PC-9 (cell line): ENCODE data around the gene PDPK1. TPM values are rescaled to one million over a fixed set of nuclear protein-coding genes. Genes with fewer than 3 reads are reported as not detected.
"Not testable (repeated sequence)": the region's sequence is repeated elsewhere in the genome, so short reads cannot be mapped to it uniquely, and the experiment has no call there.

Experiments used
- BruUV-seq: library from RNA; stranded (reverse); fragments of 400-500 nt; replicated peaks from 2 replicates; lab custom pipeline; 2021; lab: Mats Ljungman, UMichigan
- CTCF ChIA-PET: fragments of 300-600 bp; sonication (Branson Sonifier 250); formaldehyde crosslinking; loops from one replicate; lab custom pipeline; 2022; ENCODE audit warnings: antibody characterized with exemption; lab: Charles Lee
- POLR2A ChIA-PET: fragments of 300-600 bp; sonication (Branson Sonifier 250); formaldehyde crosslinking; loops from one replicate; lab custom pipeline; 2022; ENCODE audit warnings: antibody characterized with exemption; ENCODE audit not compliant: unreplicated experiment; lab: Charles Lee
- DNase-seq, 2 experiments: peaks; one replicate each; pipeline versions ENCODE4 v3.0.0 to v3.0.0-alpha.2; 2015 to 2022; ENCODE audit warnings: mixed read lengths in 1 of 2
- H2AFZ ChIP-seq: fragments of 200-600 bp; sonication (generic); 2 replicates; pipeline ENCODE4 v1.8.1; 2017; ENCODE audit warnings: antibody characterized with exemption
- H3F3A ChIP-seq: fragments of 200-600 bp; sonication (generic); 2 replicates; pipeline ENCODE4 v1.8.1; 2017; ENCODE audit warnings: antibody characterized with exemption, mild to moderate bottlenecking, low read depth; ENCODE audit not compliant: insufficient read depth
- H3K27ac ChIP-seq: fragments of 200-600 bp; sonication (generic); 2 replicates; pipeline ENCODE4 v1.6.1; 2016; ENCODE audit warnings: mixed run types
- H3K27me3 ChIP-seq: fragments of 200-600 bp; sonication (generic); 2 replicates; pipeline ENCODE4 v1.6.1; 2016; ENCODE audit warnings: low read depth, mixed run types; ENCODE audit not compliant: insufficient read depth
- H3K36me3 ChIP-seq: fragments of 200-600 bp; sonication (generic); 2 replicates; pipeline ENCODE4 v1.6.1; 2016; ENCODE audit warnings: low read depth, mixed run types
- H3K4me1 ChIP-seq: fragments of 200-600 bp; sonication (generic); replicated peaks from 2 replicates; pipeline ENCODE4 v1.6.1; 2016; ENCODE audit warnings: mixed run types; ENCODE audit not compliant: insufficient read depth
- H3K4me2 ChIP-seq: fragments of 200-600 bp; sonication (generic); 2 replicates; pipeline ENCODE4 v1.6.1; 2017; ENCODE audit warnings: mixed run types
- H3K4me3 ChIP-seq: fragments of 200-600 bp; sonication (generic); 2 replicates; pipeline ENCODE4 v1.6.1; 2016; ENCODE audit warnings: mixed run types
- H3K79me2 ChIP-seq: fragments of 200-600 bp; sonication (generic); 2 replicates; pipeline ENCODE4 v1.6.1; 2017; ENCODE audit warnings: low read depth, mixed run types
- H3K9me2 ChIP-seq: fragments of 200-600 bp; sonication (generic); 2 replicates; pipeline ENCODE4 v1.8.1; 2017; ENCODE audit warnings: mild to moderate bottlenecking; ENCODE audit not compliant: insufficient read depth
- H3K9me3 ChIP-seq: fragments of 200-600 bp; sonication (generic); 2 replicates; pipeline ENCODE4 v1.8.1; 2016; ENCODE audit warnings: low read depth; ENCODE audit not compliant: insufficient read depth
- H4K20me1 ChIP-seq: fragments of 200-600 bp; sonication (generic); 2 replicates; pipeline ENCODE4 v1.8.1; 2017; ENCODE audit not compliant: insufficient read depth
- CTCF ChIP-seq: fragments of 200-600 bp; sonication (generic); conservative IDR thresholded peaks from 2 replicates; pipeline ENCODE4 v1.6.1; 2017; ENCODE audit warnings: mixed run types, antibody characterized with exemption, mild to moderate bottlenecking, moderate library complexity
- EZH2 ChIP-seq: fragments of 200-600 bp; sonication (generic); IDR thresholded peaks from 2 replicates; pipeline ENCODE4 v1.8.0; 2017; ENCODE audit warnings: antibody characterized with exemption, low read depth
- intact Hi-C: fragments of 100-400 bp; cut with micrococcal nuclease; formaldehyde crosslinking; loops from one replicate; pipeline ENCODE4 v1.10.0; 2022; ENCODE audit not compliant: unreplicated experiment
- total RNA-seq: library from RNA; stranded (reverse); gene quantifications from 2 replicates; pipeline ENCODE4 v1.2.3, GENCODE V29; 2021

The PDPK1 gene
- total RNA-seq, 1 experiment from 2014 or later, result 46.8 TPM

GRCh38 chr16:2609827-2610470 is 72.1 kb downstream of the PDPK1 start:
- Histone ChIP-seq H3K9me2 (no peaks in the 10 kb centered on the region), H3K27me3 (no peaks in the 10 kb centered on the region), H3K27ac (no peak overlapping the region), H4K20me1 (peaks cover 14% of the 10 kb centered on the region), H3K9me3 (no peaks in the 10 kb centered on the region), H3F3A (no peaks in the 10 kb centered on the region), H3K4me3 (no peak overlapping the region), H3K4me2 (no peak overlapping the region), H3K4me1 (peaks cover 7% of the 10 kb centered on the region; the same call in 1 of the 2 replicates), H2AFZ (no peak overlapping the region), H3K79me2 (peaks cover 27% of the 10 kb centered on the region), H3K36me3 (no peaks in the 10 kb centered on the region)
- no TSS peak for BruUV-seq
- no peak for DNase-seq
- intact Hi-C loops, result loop anchor here (10.0 kb wide), 1 partner anchor 565 kb away; the partner anchor contains the start of genes NTHL1 and TSC2
- TF ChIP-seq EZH2, result no peak
- no peak for TF ChIP-seq CTCF
- POLR2A ChIA-PET, result no interaction called here
- CTCF ChIA-PET, result no interaction called here

- no peaks in the 10 kb centered on the region for H3F3A ChIP-seq
- H3K36me3 ChIP-seq, result no peaks in the 10 kb centered on the region
- H3K9me2 ChIP-seq, result no peaks in the 10 kb centered on the region
- H3K27ac ChIP-seq, result no peak overlapping the region
- POLR2A ChIA-PET, result no interaction called here
- peaks cover 14% of the 10 kb centered on the region for H4K20me1 ChIP-seq
- DNase-seq, result no peak
- CTCF ChIA-PET, result no interaction called here
- BruUV-seq, result no TSS peak
- no peaks in the 10 kb centered on the region for H3K27me3 ChIP-seq
- H3K4me3 ChIP-seq, result no peak overlapping the region
- no peak for TF ChIP-seq CTCF
- no peak for TF ChIP-seq EZH2
- no peaks in the 10 kb centered on the region for H3K9me3 ChIP-seq
- intact Hi-C loops, result no loop called here
- H2AFZ ChIP-seq, result no peak overlapping the region
- peaks cover 17% of the 10 kb centered on the region for H3K79me2 ChIP-seq
- H3K4me1 ChIP-seq, result no peaks in the 10 kb centered on the region
- no peak overlapping the region for H3K4me2 ChIP-seq
Observed at GRCh38 chr16:2610781-2611498, 73.1 kb downstream of the PDPK1 start.

- BruUV-seq, result no TSS peak
- ChIA-PET POLR2A (no interaction called here), CTCF (no interaction called here)
- H3K4me2 ChIP-seq, result no peak overlapping the region
- H3K4me1 ChIP-seq, result no peaks in the 10 kb centered on the region
- DNase-seq, result no peak
- no peak overlapping the region for H3K4me3 ChIP-seq
- H3K79me2 ChIP-seq, result peaks cover 15% of the 10 kb centered on the region
- no peak overlapping the region for H2AFZ ChIP-seq
- H3F3A ChIP-seq, result no peaks in the 10 kb centered on the region
- intact Hi-C loops, result no loop called here
- TF ChIP-seq CTCF, result no peak
- no peak overlapping the region for H3K27ac ChIP-seq
- H3K27me3 ChIP-seq, result no peaks in the 10 kb centered on the region
- no peaks in the 10 kb centered on the region for H3K9me3 ChIP-seq
- H3K36me3 ChIP-seq, result no peaks in the 10 kb centered on the region
- H3K9me2 ChIP-seq, result no peaks in the 10 kb centered on the region
- H4K20me1 ChIP-seq, result peaks cover 14% of the 10 kb centered on the region
Observed at GRCh38 chr16:2611499-2611862, 73.7 kb downstream of the PDPK1 start.

- not testable (repeated sequence) for BruUV-seq
Observed at GRCh38 chr16:2611877-2612276, 74.1 kb downstream of the PDPK1 start.

GRCh38 chr16:2613251-2613650 is 75.4 kb downstream of the PDPK1 start:
- H3F3A ChIP-seq, H4K20me1 ChIP-seq, H3K27ac ChIP-seq, H3K9me3 ChIP-seq, intact Hi-C loops, H3K4me2 ChIP-seq, H3K36me3 ChIP-seq, H2AFZ ChIP-seq, CTCF ChIA-PET, H3K79me2 ChIP-seq, H3K9me2 ChIP-seq, H3K4me3 ChIP-seq, H3K4me1 ChIP-seq, BruUV-seq, H3K27me3 ChIP-seq, DNase-seq, POLR2A ChIA-PET: not testable (repeated sequence)

More at GRCh38 chr16:2611877-2612276, 74.1 kb downstream of the PDPK1 start:
- H3K27ac ChIP-seq, CTCF ChIA-PET, H3K4me1 ChIP-seq, H3K36me3 ChIP-seq, H3K9me2 ChIP-seq, POLR2A ChIA-PET, intact Hi-C loops, H3F3A ChIP-seq, DNase-seq, H3K4me2 ChIP-seq, H2AFZ ChIP-seq, H3K4me3 ChIP-seq, H3K27me3 ChIP-seq, H3K9me3 ChIP-seq: not testable (repeated sequence)
- peaks cover 14% of the 10 kb centered on the region for H4K20me1 ChIP-seq
- peaks cover 15% of the 10 kb centered on the region for H3K79me2 ChIP-seq
